H1 (cell line): ENCODE measurements around the gene BCO1. TPM values are rescaled to one million over a fixed set of nuclear protein-coding genes. Genes with fewer than 3 reads are reported as not detected.

Experiments used
- CTCF ChIA-PET: fragments of 300-600 bp; sonication (Branson Sonifier 250); formaldehyde crosslinking; loops from one replicate; lab custom pipeline; 2021; ENCODE audit not compliant: partially characterized antibody; lab: Charles Lee
- POLR2A ChIA-PET: fragments of 300-600 bp; sonication (Branson Sonifier 250); formaldehyde crosslinking; loops from one replicate; lab custom pipeline; 2021; ENCODE audit warnings: inconsistent platforms; ENCODE audit not compliant: partially characterized antibody; lab: Charles Lee
- DNase-seq, 2 experiments: peaks; one replicate each; pipeline versions ENCODE4 v3.0.0 to v3.0.0-alpha.2; 2010 to 2022; ENCODE audit warnings: low spot score in 2 of 2, low read depth in 1 of 2, mixed read lengths in 1 of 2
- FAIRE-seq: peaks from 2 replicates; lab custom pipeline; 2011; peaks lifted over from hg19 to GRCh38; lab: Jason Lieb, UNC
- H2AFZ ChIP-seq: 2 replicates; pipeline ENCODE4 v1.8.1; 2012; ENCODE audit warnings: low read length, inconsistent platforms
- H2AK5ac ChIP-seq: 2 replicates; pipeline ENCODE4 v1.6.1; 2013; ENCODE audit warnings: low read depth, low read length
- H2BK120ac ChIP-seq: replicated peaks from 2 replicates; pipeline ENCODE3; 2013; ENCODE audit warnings: low read depth, low read length, inconsistent platforms
- H2BK12ac ChIP-seq: 2 replicates; pipeline ENCODE4 v1.6.1; 2013; ENCODE audit warnings: low read depth, low read length
- H2BK15ac ChIP-seq: 2 replicates; pipeline ENCODE4 v1.6.1; 2013; ENCODE audit warnings: low read length
- H2BK20ac ChIP-seq: 2 replicates; pipeline ENCODE4 v1.6.1; 2013; ENCODE audit warnings: low read length
- H2BK5ac ChIP-seq: 2 replicates; pipeline ENCODE4 v1.6.1; 2013; ENCODE audit warnings: low read depth, low read length
- H3K14ac ChIP-seq: 2 replicates; pipeline ENCODE4 v1.6.1; 2013; ENCODE audit warnings: inconsistent platforms; ENCODE audit not compliant: insufficient read length
- H3K18ac ChIP-seq: 2 replicates; pipeline ENCODE4 v1.6.1; 2013; ENCODE audit warnings: low read length; ENCODE audit errors: extremely low read depth
- H3K23ac ChIP-seq: 2 replicates; pipeline ENCODE4 v1.6.1; 2013; ENCODE audit warnings: inconsistent platforms; ENCODE audit not compliant: insufficient read length
- H3K23me2 ChIP-seq: 2 replicates; pipeline ENCODE4 v1.6.1; 2013; ENCODE audit warnings: low read depth, low read length
- H3K27ac ChIP-seq: 2 replicates; pipeline ENCODE4 v1.6.1; 2011; ENCODE audit warnings: low read depth, low read length, inconsistent platforms
- H3K27me3 ChIP-seq, 4 experiments: replicated peaks in 1 of 4; 1 replicate in 1 of 4; 2 replicates in 3 of 4; pipeline versions ENCODE4 v1.6.1 to v1.8.1; 2011 to 2013; ENCODE audit warnings: low read length in 3 of 4, mild to moderate bottlenecking in 3 of 4, inconsistent platforms in 2 of 4, mixed read lengths in 2 of 4, moderate library complexity in 1 of 4; ENCODE audit not compliant: control insufficient read depth in 3 of 4, insufficient read depth in 3 of 4; ENCODE audit errors: extremely low read depth in 1 of 4
- H3K36me3 ChIP-seq, 4 experiments: 2 replicates each; pipeline versions ENCODE4 v1.6.1 to v1.8.1; 2011 to 2013; ENCODE audit warnings: mild to moderate bottlenecking in 4 of 4, low read length in 3 of 4, moderate library complexity in 2 of 4, control low read depth in 1 of 4, inconsistent platforms in 1 of 4; ENCODE audit not compliant: insufficient read depth in 4 of 4, control insufficient read depth in 2 of 4
- H3K4ac ChIP-seq: replicated peaks from 2 replicates; pipeline ENCODE3; 2013; ENCODE audit warnings: low read length, low read depth, mixed read lengths, inconsistent platforms; ENCODE audit not compliant: insufficient read length
- H3K4me1 ChIP-seq, 4 experiments: replicated peaks in 1 of 4; 1 replicate in 1 of 4; 2 replicates in 3 of 4; pipeline versions ENCODE4 v1.6.1 to v1.8.1; 2011 to 2013; ENCODE audit warnings: low read length in 3 of 4, inconsistent platforms in 2 of 4, mixed read lengths in 1 of 4; ENCODE audit not compliant: insufficient read depth in 4 of 4, control insufficient read depth in 3 of 4
- H3K4me2 ChIP-seq, 2 experiments: 2 replicates each; pipeline versions ENCODE4 v1.6.1 to v1.8.1; 2011 to 2013; ENCODE audit warnings: low read depth in 2 of 2, low read length in 2 of 2, control low read depth in 1 of 2, inconsistent platforms in 1 of 2, mild to moderate bottlenecking in 1 of 2; ENCODE audit not compliant: insufficient read depth in 1 of 2
- H3K4me3 ChIP-seq, 4 experiments: fragments of 200-600, 300-600 bp in 1 of 4; sonication (generic), shearing (Covaris generic), sonication (Bioruptor Twin) in 1 of 4; 2 replicates each; pipeline versions ENCODE4 v1.5.1 to v1.8.1; 2011 to 2016; ENCODE audit warnings: low read length in 4 of 4, low read depth in 3 of 4, control low read depth in 2 of 4, inconsistent platforms in 2 of 4, mild to moderate bottlenecking in 2 of 4, mixed read lengths in 1 of 4, moderate library complexity in 1 of 4; ENCODE audit not compliant: insufficient read depth in 2 of 4; ENCODE audit errors: extremely low read depth in 1 of 4
- H3K56ac ChIP-seq: replicated peaks from 2 replicates; pipeline ENCODE3; 2013; ENCODE audit warnings: low read depth, mild to moderate bottlenecking, mixed read lengths, low read length, inconsistent platforms; ENCODE audit not compliant: insufficient read length
- H3K79me1 ChIP-seq: 2 replicates; pipeline ENCODE4 v1.6.1; 2013; ENCODE audit warnings: low read depth, low read length, control low read depth
- H3K79me2 ChIP-seq, 2 experiments: 2 replicates each; pipeline versions ENCODE4 v1.6.1 to v1.8.1; 2012 to 2013; ENCODE audit warnings: low read length in 2 of 2, mild to moderate bottlenecking in 2 of 2, inconsistent platforms in 1 of 2; ENCODE audit not compliant: insufficient read depth in 2 of 2, control insufficient read depth in 1 of 2
- H3K9ac ChIP-seq, 4 experiments: replicated peaks in 1 of 4; 1 replicate in 1 of 4; 2 replicates in 3 of 4; pipeline versions ENCODE4 v1.6.1 to v1.8.1; 2011 to 2013; ENCODE audit warnings: low read depth in 3 of 4, low read length in 3 of 4, control low read depth in 2 of 4, mild to moderate bottlenecking in 2 of 4, moderate library complexity in 2 of 4, inconsistent platforms in 1 of 4; ENCODE audit errors: extremely low read depth in 1 of 4
- H3K9me3 ChIP-seq, 2 experiments: 2 replicates each; pipeline versions ENCODE4 v1.6.1 to v1.8.1; 2012 to 2013; ENCODE audit warnings: mild to moderate bottlenecking in 2 of 2, moderate library complexity in 2 of 2, control low read depth in 1 of 2, inconsistent platforms in 1 of 2, low read depth in 1 of 2, low read length in 1 of 2, mixed read lengths in 1 of 2; ENCODE audit not compliant: insufficient read depth in 2 of 2
- H4K20me1 ChIP-seq, 2 experiments: replicated peaks in 1 of 2; 2 replicates each; pipeline versions ENCODE3 to v1.8.1; 2011 to 2013; ENCODE audit warnings: inconsistent platforms in 2 of 2, low read length in 2 of 2, mild to moderate bottlenecking in 1 of 2; ENCODE audit not compliant: insufficient read depth in 2 of 2, control insufficient read depth in 1 of 2
- H4K5ac ChIP-seq: 2 replicates; pipeline ENCODE4 v1.6.1; 2013; ENCODE audit warnings: low read length, low read depth, mixed read lengths, inconsistent platforms; ENCODE audit not compliant: insufficient read length
- H4K8ac ChIP-seq: 2 replicates; pipeline ENCODE4 v1.8.0; 2013; ENCODE audit warnings: mild to moderate bottlenecking, moderate library complexity, low read length, inconsistent platforms; ENCODE audit not compliant: insufficient read depth; ENCODE audit errors: extremely low read depth
- H4K91ac ChIP-seq: replicated peaks from 2 replicates; pipeline ENCODE3; 2013; ENCODE audit warnings: low read length, mixed read lengths, inconsistent platforms; ENCODE audit not compliant: insufficient read length
- ATF2 ChIP-seq: IDR thresholded peaks from 2 replicates; pipeline ENCODE4 v1.6.1; 2012; ENCODE audit warnings: low read length, inconsistent platforms
- CTBP2 ChIP-seq: IDR thresholded peaks from 2 replicates; pipeline ENCODE4 v1.7.0; 2011; ENCODE audit warnings: borderline replicate concordance, mild to moderate bottlenecking, moderate library complexity, mixed read lengths, low read length; ENCODE audit not compliant: insufficient read depth, insufficient read length
- EZH2 ChIP-seq: fragments of 200-600 bp; sonication (generic); IDR thresholded peaks from 2 replicates; pipeline ENCODE4 v1.7.1; 2012; ENCODE audit warnings: low read depth, mild to moderate bottlenecking, moderate library complexity, low read length, inconsistent platforms; ENCODE audit not compliant: severe bottlenecking
- FOSL1 ChIP-seq: IDR thresholded peaks from 2 replicates; pipeline ENCODE4 v1.6.1; 2011; ENCODE audit warnings: mild to moderate bottlenecking, low read depth, low read length, moderate library complexity; ENCODE audit not compliant: insufficient read depth
- GTF2F1 ChIP-seq: IDR thresholded peaks from 2 replicates; pipeline ENCODE4 v1.6.1; 2012; ENCODE audit warnings: low read depth, low read length, improper control_type of control experiment, borderline replicate concordance
- JUND ChIP-seq: IDR thresholded peaks from 2 replicates; pipeline ENCODE4 v1.6.1; 2011; ENCODE audit warnings: mild to moderate bottlenecking, improper control_type of control experiment, low read length
- NANOG ChIP-seq: IDR thresholded peaks from 2 replicates; pipeline ENCODE4 v1.6.1; 2011; ENCODE audit warnings: low read length, low read depth, mild to moderate bottlenecking, inconsistent platforms; ENCODE audit not compliant: insufficient read depth, poor library complexity, severe bottlenecking
- RBBP5 ChIP-seq: IDR thresholded peaks from 2 replicates; pipeline ENCODE4 v1.7.1; 2012; ENCODE audit warnings: low read depth, mild to moderate bottlenecking, inconsistent platforms, low read length, moderate library complexity, borderline replicate concordance
- SIRT6 ChIP-seq: IDR thresholded peaks from one replicate; pipeline ENCODE4 v1.7.1; 2012; ENCODE audit warnings: low read length, inconsistent platforms
- SP4 ChIP-seq: IDR thresholded peaks from 2 replicates; pipeline ENCODE4 v1.6.1; 2012; ENCODE audit warnings: low read length, inconsistent platforms
- TAF1 ChIP-seq: IDR thresholded peaks from 2 replicates; pipeline ENCODE4 v1.6.1; 2011; ENCODE audit warnings: mild to moderate bottlenecking, low read depth, low read length
- TAF7 ChIP-seq: optimal IDR thresholded peaks from 2 replicates; pipeline ENCODE3; 2011; ENCODE audit warnings: low read depth, mild to moderate bottlenecking, inconsistent platforms, low read length, moderate library complexity, borderline replicate concordance
- TEAD4 ChIP-seq: IDR thresholded peaks from 2 replicates; pipeline ENCODE4 v1.6.1; 2012; ENCODE audit warnings: low read depth, low read length, inconsistent platforms, mixed read lengths
- WGBS, 2 experiments: shearing (Covaris generic) in 1 of 2; methylation state at CpG; one replicate each; pipeline versions ENCODE4 v1.1.6 to v1.1.7; 2013 to 2015; ENCODE audit warnings: low lambda C conversion rate in 2 of 2, mixed read lengths in 2 of 2, inconsistent platforms in 1 of 2, low coverage in 1 of 2, missing lambda C conversion rate in 1 of 2; ENCODE audit not compliant: insufficient replicate concordance in 2 of 2, insufficient coverage in 1 of 2, insufficient read length in 1 of 2; ENCODE audit errors: extremely low coverage in 1 of 2, missing lambda C conversion rate in 1 of 2; 5-methylcytosine and 5-hydroxymethylcytosine counted together
- polyA plus RNA-seq, 7 experiments: library from polyadenylated mRNA; depleted of rRNA in 3 of 7; stranded (reverse) in 5 of 7; unstranded in 2 of 7; fragments of >200 nt in 5 of 7; fragments of 200-250 nt in 2 of 7; gene quantifications; 1 replicate in 5 of 7; 2 replicates in 1 of 7; 4 replicates in 1 of 7; pipeline versions ENCODE4 v1.2.1 to v1.2.3, GENCODE V29; 2011 to 2013; ENCODE audit warnings: missing spikeins in 2 of 7, mixed read lengths in 2 of 7
- total RNA-seq: library from RNA; stranded (reverse); fragmentation: NEBNext Ultra II Directional; extraction: Animal tissue kit (Norgen Biotek cat#: 25700); gene quantifications from 2 replicates; pipeline ENCODE4 v1.2.1, GENCODE V29; 2021

The BCO1 gene
- total and polyA plus RNA-seq, 2 of the 8 experiments (the other 6 are each of a cell fraction or from before 2014, with no cell fraction given) = 0.21 TPM; not detected in 1

DNA sequence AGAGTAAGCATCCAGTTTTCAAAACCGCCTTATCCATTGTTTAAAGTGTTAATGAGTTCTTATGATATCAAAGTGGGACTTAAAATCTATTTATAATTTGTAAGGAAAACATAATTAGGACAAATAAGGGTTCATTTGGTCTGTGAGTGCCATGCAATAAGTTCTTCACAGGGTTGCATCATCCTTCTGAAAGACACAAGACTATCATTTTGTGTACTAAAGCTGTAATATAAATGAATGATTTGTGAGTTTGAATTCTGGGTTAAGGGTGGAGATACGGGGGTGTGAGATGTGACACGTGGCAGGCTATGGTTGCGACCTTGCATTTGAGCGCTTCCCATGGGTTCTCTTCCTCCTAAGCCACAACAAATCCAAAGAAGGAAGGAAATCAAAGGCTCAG lies 83.0 kb downstream of the BCO1 start:
- H3K18ac ChIP-seq = no peak overlapping the region
- H3K4me2 ChIP-seq = no peak overlapping the region
- no peak overlapping the region for H3K9ac ChIP-seq
- no peak overlapping the region for H2AK5ac ChIP-seq
- no peak overlapping the region for H2BK5ac ChIP-seq
- H3K56ac ChIP-seq = no peak overlapping the region
- no peaks in the 10 kb centered on the region for H3K23me2 ChIP-seq
- FAIRE-seq = no peak
- H2BK120ac ChIP-seq = no peak overlapping the region
- no peak overlapping the region for H4K91ac ChIP-seq
- no peak overlapping the region for H3K4ac ChIP-seq
- H3K4me1 ChIP-seq = peaks cover 0 to 3% (median 1%) of the 10 kb centered on the region in 4 experiments; a peak in 3 of 7 replicates
- ChIA-PET POLR2A (no interaction called here), CTCF (interaction anchor here (0.6 to 1.1 kb wide), 2 partner anchors 58 to 249 kb away, joined by 3 read pairs; no protein-coding TSS in a partner anchor)
- H2BK12ac ChIP-seq = no peak overlapping the region
- no peak overlapping the region for H3K27ac ChIP-seq
- no peak overlapping the region for H2BK20ac ChIP-seq
- no peaks in the 10 kb centered on the region for H3K9me3 ChIP-seq
- H3K4me3 ChIP-seq = no peak overlapping the region
- no peak overlapping the region for H3K14ac ChIP-seq
- peaks cover 11% of the 10 kb centered on the region; the same call in 1 of the 2 replicates for H3K79me1 ChIP-seq
- peaks cover 7 to 10% of the 10 kb centered on the region in 2 experiments for H4K20me1 ChIP-seq
- H3K27me3 ChIP-seq = no peaks in the 10 kb centered on the region
- no peak overlapping the region for H2BK15ac ChIP-seq
- no peak overlapping the region for H3K23ac ChIP-seq
- H4K8ac ChIP-seq = no peak overlapping the region
- H3K36me3 ChIP-seq = no peaks in the 10 kb centered on the region
- no peak overlapping the region for H2AFZ ChIP-seq
- WGBS, 2 experiments = 92 to 100% methylated on average over 1 to 5 of the region's 5 CpGs
- H4K5ac ChIP-seq = no peak overlapping the region
- no peak for DNase-seq
- peaks cover 9 to 93% of the 10 kb centered on the region in 2 experiments for H3K79me2 ChIP-seq
- no peak for TF ChIP-seq FOSL1
- TF ChIP-seq JUND = no peak
- no peak for TF ChIP-seq RBBP5
- TF ChIP-seq TEAD4 = no peak
- TF ChIP-seq SIRT6 = no peak
- TF ChIP-seq GTF2F1 = no peak
- no peak for TF ChIP-seq NANOG
- no peak for TF ChIP-seq SP4
- TF ChIP-seq ATF2 = no peak
- no peak for TF ChIP-seq TAF1
- no peak for TF ChIP-seq EZH2
- TF ChIP-seq TAF7 = no peak
- no peak for TF ChIP-seq CTBP2
